A673 (cell line): Measurements from ENCODE around the gene CGNL1. TPM values are rescaled to one million over a fixed set of nuclear protein-coding genes. Genes with fewer than 3 reads are reported as not detected.

Experiments
- BruUV-seq: library from RNA; stranded (reverse); fragments of 400-500 nt; replicated peaks from 2 replicates; lab custom pipeline; 2021; lab: Mats Ljungman, UMichigan
- CTCF ChIA-PET: fragments of 300-600 bp; sonication (Branson Sonifier 250); formaldehyde crosslinking; loops from one replicate; lab custom pipeline; 2022; ENCODE audit warnings: antibody characterized with exemption; lab: Charles Lee
- POLR2A ChIA-PET: fragments of 300-600 bp; sonication (Branson Sonifier 250); formaldehyde crosslinking; loops from one replicate; lab custom pipeline; 2022; ENCODE audit warnings: antibody characterized with exemption; ENCODE audit not compliant: low non-redundant PET; lab: Charles Lee
- DNase-seq: peaks from one replicate; pipeline ENCODE4 v3.0.0-alpha.2; 2015; ENCODE audit warnings: low spot score
- H3K27ac ChIP-seq: fragments of 200-600 bp; sonication (generic); 2 replicates; pipeline ENCODE4 v1.5.1; 2016; ENCODE audit warnings: mixed run types, low read depth, mild to moderate bottlenecking, mixed read lengths, antibody characterized with exemption, low read length; ENCODE audit not compliant: poor library complexity, severe bottlenecking
- H3K27me3 ChIP-seq: fragments of 200-600 bp; sonication (generic); replicated peaks from 2 replicates; pipeline ENCODE4 v1.6.1; 2017; ENCODE audit warnings: mixed run types, low read depth, mild to moderate bottlenecking, mixed read lengths, antibody characterized with exemption, low read length; ENCODE audit not compliant: insufficient read depth, poor library complexity
- H3K36me3 ChIP-seq: fragments of 200-600 bp; sonication (generic); 2 replicates; pipeline ENCODE4 v1.6.1; 2016; ENCODE audit warnings: mixed run types, mild to moderate bottlenecking, mixed read lengths, antibody characterized with exemption, low read length; ENCODE audit not compliant: insufficient read depth, poor library complexity, severe bottlenecking
- H3K4me1 ChIP-seq: fragments of 200-600 bp; sonication (generic); 2 replicates; pipeline ENCODE4 v1.6.1; 2017; ENCODE audit warnings: mixed run types, mild to moderate bottlenecking, mixed read lengths, antibody characterized with exemption, low read length; ENCODE audit not compliant: insufficient read depth, poor library complexity, severe bottlenecking
- H3K4me3 ChIP-seq: fragments of 200-600 bp; sonication (generic); 2 replicates; pipeline ENCODE4 v1.5.1; 2016; ENCODE audit warnings: low read depth, mixed run types, mild to moderate bottlenecking, mixed read lengths, low read length; ENCODE audit not compliant: poor library complexity, severe bottlenecking
- H3K9me3 ChIP-seq: fragments of 200-600 bp; sonication (generic); 2 replicates; pipeline ENCODE4 v1.6.1; 2016; ENCODE audit warnings: mixed run types, low read depth, mild to moderate bottlenecking, mixed read lengths, antibody characterized with exemption, low read length; ENCODE audit not compliant: poor library complexity, severe bottlenecking
- EZH2 ChIP-seq: fragments of 200-600 bp; sonication (generic); IDR thresholded peaks from 2 replicates; pipeline ENCODE4 v1.6.1; 2017; ENCODE audit warnings: borderline replicate concordance, low read depth, mild to moderate bottlenecking, mixed read lengths, antibody characterized with exemption, low read length; ENCODE audit not compliant: poor library complexity, severe bottlenecking
- intact Hi-C: fragments of 100-400 bp; cut with micrococcal nuclease; formaldehyde crosslinking; loops from one replicate; pipeline ENCODE4 v1.10.0; 2022; ENCODE audit not compliant: unreplicated experiment
- total RNA-seq: library from RNA; stranded (reverse); gene quantifications from 2 replicates; pipeline ENCODE4 v1.2.3, GENCODE V29; 2021
- TF ChIP-seq, protein P1 (sequence below): fragments of 300-800, 200-600 bp; sonication (generic); conservative IDR thresholded peaks from 2 replicates; pipeline ENCODE4 v1.5.1; 2017; ENCODE audit warnings: low read depth, mild to moderate bottlenecking, antibody characterized with exemption, low read length, moderate library complexity, mixed read lengths

The CGNL1 gene
- total RNA-seq, 1 experiment from 2014 or later: 0.58 TPM

DNA sequence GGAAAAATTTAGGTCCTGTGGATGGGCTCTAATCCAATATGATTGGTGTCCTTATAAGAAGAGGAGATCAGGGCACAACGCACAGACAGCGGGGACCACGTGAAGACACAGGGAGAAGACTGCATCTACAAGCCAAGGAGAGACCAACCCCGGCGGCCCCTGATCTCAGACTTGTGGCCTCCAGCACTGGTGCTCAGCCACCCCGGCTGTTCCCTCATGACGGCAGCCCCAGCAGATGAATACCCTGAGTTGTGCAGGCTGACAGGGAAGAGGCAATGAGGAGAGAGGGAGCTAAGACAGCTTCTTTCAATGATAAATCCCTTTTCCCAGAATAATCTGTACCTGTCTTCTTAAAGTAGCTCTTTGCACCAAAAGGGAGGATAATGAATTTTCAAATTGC, 33.3 kb upstream of the CGNL1 start:
- POLR2A ChIA-PET: no interaction called here
- no TSS peak for BruUV-seq
- no peak for TF ChIP-seq EZH2
- TF ChIP-seq, protein P1, sequence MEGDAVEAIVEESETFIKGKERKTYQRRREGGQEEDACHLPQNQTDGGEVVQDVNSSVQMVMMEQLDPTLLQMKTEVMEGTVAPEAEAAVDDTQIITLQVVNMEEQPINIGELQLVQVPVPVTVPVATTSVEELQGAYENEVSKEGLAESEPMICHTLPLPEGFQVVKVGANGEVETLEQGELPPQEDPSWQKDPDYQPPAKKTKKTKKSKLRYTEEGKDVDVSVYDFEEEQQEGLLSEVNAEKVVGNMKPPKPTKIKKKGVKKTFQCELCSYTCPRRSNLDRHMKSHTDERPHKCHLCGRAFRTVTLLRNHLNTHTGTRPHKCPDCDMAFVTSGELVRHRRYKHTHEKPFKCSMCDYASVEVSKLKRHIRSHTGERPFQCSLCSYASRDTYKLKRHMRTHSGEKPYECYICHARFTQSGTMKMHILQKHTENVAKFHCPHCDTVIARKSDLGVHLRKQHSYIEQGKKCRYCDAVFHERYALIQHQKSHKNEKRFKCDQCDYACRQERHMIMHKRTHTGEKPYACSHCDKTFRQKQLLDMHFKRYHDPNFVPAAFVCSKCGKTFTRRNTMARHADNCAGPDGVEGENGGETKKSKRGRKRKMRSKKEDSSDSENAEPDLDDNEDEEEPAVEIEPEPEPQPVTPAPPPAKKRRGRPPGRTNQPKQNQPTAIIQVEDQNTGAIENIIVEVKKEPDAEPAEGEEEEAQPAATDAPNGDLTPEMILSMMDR: no peak

DNA sequence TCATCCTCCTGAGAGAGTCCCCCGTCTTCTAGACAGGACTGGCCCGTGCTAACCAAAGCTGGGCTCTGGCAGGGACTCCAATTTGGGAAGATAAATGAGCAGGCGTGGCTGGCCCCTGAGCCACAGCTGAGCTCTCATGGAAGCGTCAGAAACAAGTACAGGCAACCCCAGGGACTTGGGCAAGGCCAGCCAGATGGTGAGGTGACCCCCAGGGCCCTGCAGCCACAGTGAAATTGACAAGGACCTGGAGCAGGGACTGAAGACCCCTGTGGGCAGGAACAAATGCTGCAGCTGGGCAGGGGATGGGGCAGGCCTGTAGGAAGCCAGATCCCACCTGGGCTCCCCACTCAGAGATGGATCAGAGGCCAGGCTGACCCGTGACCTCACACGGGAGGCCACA, 32.8 kb upstream of the CGNL1 start:
- intact Hi-C loops: loop anchor here (5.0 kb wide), 1 partner anchor 119 kb away; no protein-coding TSS in a partner anchor
- H3K9me3 ChIP-seq: peaks cover 5% of the 10 kb centered on the region
- H3K4me1 ChIP-seq: peaks cover 6% of the 10 kb centered on the region
- CTCF ChIA-PET: interaction anchor here (0.7 to 3.5 kb wide), 2 partner anchors 184 to 198 kb away, joined by 3 to 49 read pairs; no protein-coding TSS in a partner anchor
- no peaks in the 10 kb centered on the region for H3K27me3 ChIP-seq
- POLR2A ChIA-PET: no interaction called here
- no peak for DNase-seq
- no peaks in the 10 kb centered on the region for H3K36me3 ChIP-seq
- H3K27ac ChIP-seq: no peak overlapping the region
- no peak overlapping the region for H3K4me3 ChIP-seq
- TF ChIP-seq EZH2: no peak
- TF ChIP-seq, protein P1: no peak
- no TSS peak for BruUV-seq

More for the DNA sequence above, 33.3 kb upstream of the CGNL1 start:
- H3K36me3 ChIP-seq: no peaks in the 10 kb centered on the region
- H3K4me1 ChIP-seq: peaks cover 6% of the 10 kb centered on the region
- DNase-seq: no peak
- CTCF ChIA-PET: interaction anchor here (0.7 to 3.5 kb wide), 2 partner anchors 184 to 199 kb away, joined by 3 to 49 read pairs; no protein-coding TSS in a partner anchor
- peaks cover 1% of the 10 kb centered on the region for H3K9me3 ChIP-seq
- intact Hi-C loops: loop anchor here (5.0 kb wide), 1 partner anchor 119 kb away; no protein-coding TSS in a partner anchor
- no peak overlapping the region for H3K4me3 ChIP-seq
- H3K27ac ChIP-seq: no peak overlapping the region
- no peaks in the 10 kb centered on the region for H3K27me3 ChIP-seq

DNA sequence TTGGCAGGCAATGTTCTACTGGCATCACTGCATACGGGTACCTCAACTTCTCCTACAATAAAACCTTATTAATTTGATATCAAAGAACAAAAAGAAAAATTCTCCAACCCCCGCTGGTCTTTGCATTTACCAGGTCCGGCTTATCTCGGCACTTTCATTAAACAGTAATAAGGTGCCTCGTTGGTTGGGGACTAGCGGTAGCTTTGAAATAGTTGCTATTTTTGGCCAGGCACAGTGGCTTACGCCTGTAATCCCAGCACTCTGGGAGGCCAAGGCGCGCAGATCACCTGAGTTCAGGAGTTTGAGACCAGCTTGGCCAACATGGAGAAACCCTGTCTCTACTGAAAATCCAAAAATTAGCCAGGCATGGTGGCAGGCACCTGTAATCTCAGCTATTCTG, 32.0 kb upstream of the CGNL1 start:
- POLR2A ChIA-PET: no interaction called here
- Histone ChIP-seq H3K27me3 (no peaks in the 10 kb centered on the region), H3K36me3 (no peaks in the 10 kb centered on the region), H3K27ac (no peak overlapping the region), H3K4me3 (no peak overlapping the region), H3K9me3 (peaks cover 5% of the 10 kb centered on the region), H3K4me1 (no peaks in the 10 kb centered on the region)
- TF ChIP-seq, protein P1: no peak
- no peak for TF ChIP-seq EZH2
- no peak for DNase-seq
- intact Hi-C loops: loop anchor here (5.0 kb wide), 1 partner anchor 118 kb away; no protein-coding TSS in a partner anchor
- CTCF ChIA-PET: interaction anchor here (3.2 kb wide), 1 partner anchor 183 kb away, joined by 20 read pairs; no protein-coding TSS in a partner anchor
- BruUV-seq: no TSS peak
